Measurements from ENCODE around the gene NUP210L.

The NUP210L gene

DNA sequence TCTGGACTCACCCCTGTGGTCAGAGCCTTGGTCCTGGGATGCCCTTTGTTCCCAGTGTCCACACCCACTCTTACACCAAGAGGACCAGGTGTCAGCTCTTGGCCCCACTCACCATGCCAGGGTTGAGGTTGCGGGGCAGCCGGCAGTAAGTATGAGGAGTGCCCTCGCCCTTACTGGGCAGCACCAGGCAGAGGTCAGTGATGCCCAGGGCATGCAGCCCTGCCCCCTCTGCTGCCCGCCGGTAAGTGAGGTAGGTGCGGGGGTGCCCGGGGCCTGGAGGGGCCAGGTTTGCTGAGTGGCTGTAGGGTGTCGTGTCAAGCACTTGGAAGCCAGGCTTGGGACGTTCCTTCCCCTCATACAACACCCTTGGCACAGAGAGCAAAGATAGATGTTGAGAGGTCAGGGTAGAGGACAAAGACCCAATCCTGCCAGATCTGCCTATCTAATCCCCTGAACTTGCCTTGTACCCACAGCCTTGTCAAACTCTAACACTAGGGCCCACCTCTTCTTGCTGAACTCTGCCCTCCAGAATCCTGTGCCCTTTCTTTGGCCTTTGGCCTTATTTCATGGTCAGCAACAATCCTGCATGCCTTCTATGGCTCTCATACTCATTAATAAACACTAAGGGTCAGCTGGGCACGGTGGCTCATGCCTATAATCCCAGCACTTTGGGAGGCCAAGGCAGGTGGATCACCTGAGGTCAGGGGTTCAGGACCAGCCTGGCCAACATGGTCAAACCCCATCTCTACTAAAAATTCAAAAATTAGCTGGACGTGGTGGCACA is 211.9 kb downstream of the NUP210L start:
- DNase-seq: no peak
